Bone marrow (tissue), 2 donors: ENCODE results near the gene MEGF11.

Experiments
- DNase-seq, 2 donors: peaks; one replicate each; lab custom pipeline; 2025; lab: John Stamatoyannopoulos, UW

The MEGF11 gene

GRCh38 chr15:66239514-66239913 lies 14.0 kb downstream of the MEGF11 start:
- DNase-seq = no peak

DNA sequence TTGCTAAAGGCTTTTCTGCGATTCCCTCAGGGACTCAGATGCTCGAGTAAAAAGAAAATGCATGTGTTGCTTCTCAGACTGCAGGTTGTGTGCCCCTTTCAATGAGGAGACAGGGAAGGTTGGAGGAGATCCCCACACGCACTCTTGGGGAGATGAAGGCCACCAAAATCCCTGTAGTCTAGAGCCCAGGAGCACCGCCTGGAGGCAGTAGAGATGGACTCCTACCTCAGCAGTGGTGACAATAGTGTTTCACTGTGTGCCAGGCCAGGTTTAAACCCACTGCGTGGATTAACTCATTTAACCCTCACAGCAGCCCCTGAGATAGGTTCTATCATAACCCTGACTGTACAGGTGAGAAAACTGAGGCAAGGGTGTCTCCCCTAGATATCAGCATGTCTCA lies 15.2 kb downstream of the MEGF11 start:
- DNase-seq = no peak

DNA sequence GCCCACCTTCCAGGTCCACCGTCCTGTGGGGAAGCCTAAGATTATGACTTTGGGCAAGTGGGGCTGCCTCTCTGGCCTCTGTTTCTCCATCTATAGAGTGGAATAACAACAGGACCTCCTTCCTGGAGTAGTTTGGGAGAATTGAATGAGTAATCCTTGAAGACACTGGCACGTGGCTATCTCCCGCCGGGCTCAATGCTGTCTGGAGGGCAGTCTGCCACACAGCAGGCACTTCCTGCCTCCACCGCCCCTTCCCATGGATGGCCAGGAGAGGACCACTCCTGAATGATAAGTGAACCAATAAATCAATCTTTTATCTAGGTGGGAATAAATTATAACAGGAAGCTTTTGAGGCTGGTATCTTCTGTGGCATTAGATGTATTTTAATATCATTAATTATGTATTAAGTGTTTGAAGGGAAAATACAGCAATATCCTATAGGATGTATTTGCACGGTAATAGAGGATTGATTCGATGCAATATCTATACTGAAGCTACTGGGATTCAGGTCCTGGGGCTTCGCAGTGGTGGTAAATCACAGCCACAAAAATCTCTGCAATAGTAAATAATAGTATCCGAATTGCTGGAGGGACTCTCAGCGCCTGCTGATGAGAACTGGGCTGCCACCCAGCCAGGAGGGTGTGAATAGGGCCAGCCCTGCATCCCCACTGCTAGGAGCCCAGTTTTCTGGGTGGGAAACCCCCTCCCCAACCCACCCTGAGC lies 15.9 kb downstream of the MEGF11 start:
- no peak for DNase-seq

- no peak for DNase-seq
Observed at GRCh38 chr15:66236806-66237375, 16.7 kb downstream of the MEGF11 start.

- DNase-seq = no peak
Observed at GRCh38 chr15:66235866-66236265, 17.7 kb downstream of the MEGF11 start.

- no peak for DNase-seq
Observed at GRCh38 chr15:66234798-66235197, 18.8 kb downstream of the MEGF11 start.

DNA sequence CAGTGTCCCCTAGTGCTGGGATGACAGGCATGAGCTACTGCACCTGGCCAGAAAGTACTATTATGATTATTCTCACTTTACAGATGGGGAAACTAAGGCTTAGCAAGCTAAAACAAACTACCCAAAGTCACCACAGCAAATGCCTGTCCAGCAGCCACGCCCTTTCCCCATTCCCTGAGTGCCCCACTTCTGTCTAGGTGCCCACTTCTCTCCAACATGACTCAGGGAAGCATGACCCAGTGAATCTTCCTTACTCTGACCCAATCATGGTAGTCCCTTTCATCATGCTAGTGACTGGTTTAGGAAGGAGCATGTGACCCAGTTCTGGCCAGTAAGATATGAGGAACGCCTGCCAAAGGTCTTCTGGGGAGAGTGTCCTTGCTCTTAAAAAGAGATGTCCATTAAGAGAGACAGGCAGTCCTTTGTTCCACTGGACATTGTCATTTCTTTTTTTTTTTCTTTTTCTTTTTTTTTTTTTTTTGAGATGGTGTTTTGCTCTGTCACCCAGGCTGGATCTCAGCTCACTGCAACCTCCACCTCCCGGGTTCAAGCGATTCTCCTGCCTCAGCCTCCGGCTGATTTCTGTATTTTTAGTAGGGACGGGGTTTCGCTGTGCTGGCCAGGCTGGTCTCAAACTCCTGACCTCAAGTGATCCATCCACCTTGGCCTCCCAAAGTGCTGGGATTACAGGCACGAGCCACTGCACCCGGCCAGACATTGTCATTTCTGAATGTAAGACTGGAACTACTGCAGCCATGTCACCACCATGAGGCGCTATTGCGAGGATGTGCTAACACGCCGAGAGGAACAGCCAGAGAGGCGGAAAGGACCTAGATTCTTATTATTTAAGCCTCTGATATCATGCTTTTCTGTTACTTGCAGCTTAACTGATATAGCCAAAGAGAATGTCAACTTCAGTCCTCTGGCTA lies 19.8 kb downstream of the MEGF11 start:
- no peak for DNase-seq

DNA sequence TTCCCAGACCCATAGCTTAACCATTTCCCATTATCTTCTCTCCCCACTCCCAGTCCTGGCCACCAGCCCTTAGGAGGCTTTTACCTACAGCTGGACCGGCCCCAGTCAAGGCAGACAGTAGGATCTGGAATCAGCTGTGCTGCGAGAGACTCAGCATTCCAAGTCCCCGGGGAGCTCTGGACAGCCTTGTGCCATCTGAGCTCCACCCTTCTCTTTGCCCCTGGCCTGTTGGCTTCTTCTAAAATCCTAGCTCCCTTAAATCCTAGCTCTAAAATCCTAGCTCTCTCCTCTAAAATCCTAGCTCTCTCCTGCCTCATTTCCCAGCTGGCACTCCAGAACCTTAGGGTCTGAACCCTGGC lies 21.3 kb downstream of the MEGF11 start:
- DNase-seq = no peak

DNA sequence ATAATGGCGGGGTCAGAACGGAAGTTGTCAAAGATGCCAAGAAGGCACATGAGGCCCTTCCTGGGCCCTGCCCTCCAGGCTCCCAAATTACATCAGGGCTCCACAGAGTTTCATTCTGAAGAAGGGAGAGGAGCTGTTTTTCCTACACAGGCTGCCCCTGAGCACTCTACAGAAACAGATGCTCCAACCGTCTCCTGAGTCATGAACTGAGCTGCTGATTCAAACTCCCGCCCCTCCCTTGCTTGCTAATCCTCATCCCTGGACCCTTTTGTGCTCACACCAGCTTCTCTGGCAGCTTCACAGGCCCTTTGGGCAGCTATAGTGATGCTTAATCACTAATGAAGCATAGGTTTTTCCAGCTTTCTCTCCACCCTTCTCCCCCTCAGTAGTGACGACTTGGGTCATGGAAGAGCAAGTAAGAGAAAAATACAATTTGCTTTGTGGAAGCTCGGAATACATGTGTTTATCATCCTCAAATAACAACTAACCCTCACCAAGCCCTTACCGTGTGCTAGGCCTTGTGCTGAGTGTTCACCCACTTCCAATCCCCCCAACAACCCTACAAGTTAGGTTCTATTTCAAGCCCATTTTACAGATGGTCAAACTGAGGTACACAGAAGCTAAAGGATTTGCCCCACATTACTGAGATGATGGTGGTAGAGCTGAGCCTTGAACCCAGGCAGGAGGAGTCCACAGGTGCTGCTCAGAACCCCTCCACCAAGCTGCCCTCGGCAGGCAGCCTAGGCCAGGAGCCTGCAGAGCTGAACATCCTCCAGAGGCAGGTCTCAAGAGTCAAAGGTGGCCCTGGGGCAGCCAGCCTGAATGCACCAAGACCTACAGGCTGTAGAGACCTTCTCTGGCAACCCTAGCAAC lies 21.9 kb downstream of the MEGF11 start:
- no peak for DNase-seq

DNA sequence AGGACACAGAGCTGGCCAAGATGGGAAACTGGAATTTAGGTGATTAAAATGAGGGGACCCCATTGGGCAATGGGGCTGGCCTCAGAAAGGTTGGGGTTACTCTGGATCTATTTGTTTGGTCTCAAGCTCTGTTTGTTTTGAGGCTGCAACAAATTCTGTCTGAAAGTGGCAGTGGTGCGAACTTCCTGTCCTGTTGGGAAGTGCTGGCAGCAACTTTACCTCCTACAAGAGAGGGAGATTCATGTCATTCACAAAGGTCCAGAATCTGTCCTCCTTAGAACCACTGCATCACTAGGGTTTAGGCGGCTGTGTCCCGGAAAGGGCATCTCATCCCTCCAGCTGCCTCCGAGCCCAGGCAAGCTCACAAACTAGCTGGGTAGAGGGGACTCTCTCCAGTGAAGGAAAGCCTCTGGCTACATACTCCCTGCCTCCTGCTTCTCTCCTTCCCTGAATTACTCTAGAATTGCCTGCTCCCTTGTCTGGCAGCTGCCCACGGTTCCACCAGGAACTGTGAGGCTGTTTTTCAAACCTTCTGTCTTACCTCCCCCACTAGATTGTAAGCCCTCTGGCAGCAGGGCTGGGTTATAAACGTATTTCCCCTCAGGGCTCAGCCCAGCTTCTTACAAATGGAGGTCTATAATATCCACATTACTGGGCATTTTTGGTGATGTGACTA lies 23.6 kb downstream of the MEGF11 start:
- no peak for DNase-seq

- DNase-seq = no peak
Observed at GRCh38 chr15:66228807-66229735, 24.5 kb downstream of the MEGF11 start.

DNA sequence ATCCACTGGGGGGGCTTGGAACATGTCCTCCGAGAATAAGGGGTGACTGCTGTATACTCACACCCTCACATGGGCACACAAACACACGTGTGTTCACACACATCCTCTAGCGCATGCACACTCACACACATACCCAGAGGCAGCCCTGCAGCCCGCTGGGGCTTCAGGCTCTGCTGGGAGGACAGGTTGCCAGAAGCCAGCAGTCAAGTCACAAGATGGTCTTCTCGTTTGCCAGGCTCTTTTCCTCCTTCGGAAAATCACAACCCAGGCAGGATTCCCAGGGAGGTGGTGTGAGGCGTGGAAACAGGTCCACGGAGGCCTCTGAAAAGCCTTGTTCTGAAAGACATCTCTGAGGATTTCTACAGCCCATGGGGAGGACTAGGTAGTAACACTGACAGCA lies 26.8 kb downstream of the MEGF11 start:
- no peak for DNase-seq

- no peak for DNase-seq
Observed at GRCh38 chr15:66225656-66226274, 27.8 kb downstream of the MEGF11 start.

- no peak for DNase-seq
Observed at GRCh38 chr15:66224946-66225345, 28.6 kb downstream of the MEGF11 start.

- DNase-seq = no peak
Observed at GRCh38 chr15:66222273-66223198, 31.0 kb downstream of the MEGF11 start.

DNA sequence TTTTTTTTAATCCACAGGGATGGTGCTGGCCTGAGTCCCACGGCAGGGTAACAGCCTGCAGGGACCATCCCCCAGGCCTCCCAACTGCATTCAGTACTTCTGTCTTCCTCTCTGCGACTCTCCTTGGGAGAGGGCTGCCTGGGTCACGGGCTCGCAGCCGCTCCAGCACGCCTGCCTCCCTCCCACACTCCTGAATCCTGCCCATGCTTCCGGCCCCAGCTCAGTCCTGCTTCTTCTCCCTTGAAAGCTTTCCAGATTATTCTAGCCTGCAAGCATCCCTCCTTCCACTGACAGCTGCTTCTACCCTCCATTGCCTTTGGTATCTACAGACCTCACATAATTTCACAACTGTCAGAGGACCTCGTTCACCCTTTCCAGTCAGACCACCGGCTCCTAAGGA lies 32.4 kb downstream of the MEGF11 start:
- no peak for DNase-seq

GRCh38 chr15:66220601-66221000 lies 32.9 kb downstream of the MEGF11 start:
- no peak for DNase-seq

- DNase-seq = no peak
Observed at GRCh38 chr15:66219339-66219738, 34.2 kb downstream of the MEGF11 start.

GRCh38 chr15:66216806-66217205 lies 36.7 kb downstream of the MEGF11 start:
- no peak for DNase-seq
